ENCODE data around the gene GNG7.

DNA sequence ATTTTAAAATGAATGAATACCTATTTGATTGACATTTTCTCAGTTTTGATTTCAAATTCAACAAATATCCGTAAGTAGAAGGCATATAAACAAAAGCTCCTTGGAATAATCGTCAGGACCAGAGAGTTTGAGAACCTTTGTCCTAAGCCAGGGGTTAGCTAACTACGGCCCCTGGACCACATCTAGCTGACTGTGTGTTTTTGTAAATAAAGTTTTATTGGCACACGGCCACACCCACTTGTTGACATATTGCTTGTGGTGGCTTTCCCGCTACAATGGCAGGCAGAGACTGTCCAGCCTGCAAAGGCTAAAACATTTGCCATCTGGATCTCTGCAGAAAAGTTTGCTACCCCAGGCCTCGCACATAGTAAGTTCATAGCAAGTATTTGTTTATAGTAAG lies 83.4 kb downstream of the GNG7 start:
- no peak for TF ChIP-seq CTCF (IDR thresholded peaks at IDR 0.05)
- TF ChIP-seq POLR2AphosphoS5 (IDR thresholded peaks at IDR 0.05): no peak
